HG03108 (cell line): ENCODE measurements around the gene CT45A9.
"Not testable (repeated sequence)": the region's sequence is repeated elsewhere in the genome, so short reads cannot be mapped to it uniquely, and the experiment has no call there.

Experiments
- ATAC-seq: cut with Tn5 transposase; IDR thresholded peaks from one replicate; pipeline ENCODE4 v1.9.1; 2021; ENCODE audit warnings: moderate library complexity; ENCODE audit not compliant: unreplicated experiment

Gene CT45A9, protein sequence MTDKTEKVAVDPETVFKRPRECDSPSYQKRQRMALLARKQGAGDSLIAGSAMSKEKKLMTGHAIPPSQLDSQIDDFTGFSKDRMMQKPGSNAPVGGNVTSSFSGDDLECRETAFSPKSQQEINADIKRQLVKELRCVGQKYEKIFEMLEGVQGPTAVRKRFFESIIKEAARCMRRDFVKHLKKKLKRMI

GRCh38 chrX:135871712-135872111 is at the start of gene CT45A9:
CT45A9 (minus strand) TSS chrX:135871812; CDS start chrX:135868061, 3,751 bp downstream.
- ATAC-seq, result not testable (repeated sequence)

GRCh38 chrX:135920516-135920915 is 48.9 kb upstream of the CT45A9 start:
- not testable (repeated sequence) for ATAC-seq

- no peak for ATAC-seq
Measured at GRCh38 chrX:135914404-135914803, 42.8 kb upstream of the CT45A9 start.

GRCh38 chrX:135910251-135910650 is 38.6 kb upstream of the CT45A9 start:
- no peak for ATAC-seq

DNA sequence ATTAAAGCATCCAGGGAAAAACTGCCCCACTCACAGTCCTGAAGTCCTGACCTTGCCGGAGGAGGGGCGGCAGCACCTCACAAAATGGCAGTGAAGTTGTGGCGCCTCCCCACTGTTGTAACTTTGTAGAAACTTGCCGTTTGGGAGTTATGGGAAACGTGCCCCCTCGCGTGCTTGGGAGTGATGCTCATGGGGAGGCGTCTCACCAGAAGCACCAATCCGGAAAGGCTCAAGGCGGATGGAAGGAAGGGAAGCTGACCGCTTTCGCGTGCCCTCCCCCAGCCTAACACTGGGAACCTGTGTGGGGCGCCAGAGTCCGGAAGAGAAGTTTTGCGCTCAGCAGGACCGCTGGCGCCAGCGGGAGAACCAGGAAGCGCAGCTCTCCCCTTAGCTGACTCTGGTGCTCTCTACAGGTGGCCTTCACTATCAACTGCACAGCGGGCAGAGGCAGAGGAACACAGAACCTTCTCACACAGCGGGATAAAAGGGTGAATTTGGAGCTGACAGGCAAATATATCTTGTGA is 21.7 kb upstream of the CT45A9 start, which contains the start of the genes CT45A10 and SAGE1:
TSS of gene CT45A10 (minus strand) at position 151 of the 524 bp plus-strand sequence. CDS start 8,100 bp downstream, outside the sequence.
TSS of gene SAGE1 (plus strand) at position 423 of the 524 bp plus-strand sequence. CDS start 2,527 bp downstream, outside the sequence.
- no peak for ATAC-seq

GRCh38 chrX:135892781-135893180 is 21.2 kb upstream of the CT45A9 start:
- no peak for ATAC-seq

GRCh38 chrX:135890087-135890585 is 18.5 kb upstream of the CT45A9 start:
- no peak for ATAC-seq

DNA sequence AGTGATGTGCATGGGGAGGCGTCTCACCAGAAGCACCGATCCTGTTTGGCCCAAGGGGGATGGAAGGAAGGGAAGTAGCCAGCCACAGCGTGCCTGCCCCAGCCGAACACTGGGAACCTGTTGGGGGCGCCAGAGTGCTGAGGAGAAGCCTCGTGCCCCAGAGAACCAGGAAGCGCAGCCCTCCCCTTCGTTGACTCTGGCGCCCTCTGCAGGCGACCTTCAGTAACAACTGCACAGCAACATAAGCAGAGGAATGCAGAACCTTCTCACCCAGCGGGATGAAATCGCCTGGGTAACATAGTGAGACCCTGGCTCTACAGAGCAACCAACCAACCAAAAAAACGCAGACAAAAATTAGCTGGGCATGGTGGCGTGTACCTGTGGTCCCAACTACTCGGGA is 17.4 kb upstream of the CT45A9 start:
- ATAC-seq, result not testable (repeated sequence)

GRCh38 chrX:135888230-135888629 is 16.6 kb upstream of the CT45A9 start:
- not testable (repeated sequence) for ATAC-seq

- not testable (repeated sequence) for ATAC-seq
Measured at GRCh38 chrX:135882741-135883140, 11.1 kb upstream of the CT45A9 start.

- ATAC-seq, result not testable (repeated sequence)
Measured at GRCh38 chrX:135854438-135854837, 17.2 kb downstream of the CT45A9 start, which contains the start of gene CT45A8. CT45A8 (minus strand) TSS chrX:135854538; CDS start chrX:135850783, 3,755 bp downstream.

GRCh38 chrX:135837180-135837579 is 34.4 kb downstream of the CT45A9 start, which contains the start of gene CT45A7:
CT45A7 (minus strand) TSS chrX:135837280; CDS start chrX:135833533, 3,747 bp downstream.
- ATAC-seq, result not testable (repeated sequence)

DNA sequence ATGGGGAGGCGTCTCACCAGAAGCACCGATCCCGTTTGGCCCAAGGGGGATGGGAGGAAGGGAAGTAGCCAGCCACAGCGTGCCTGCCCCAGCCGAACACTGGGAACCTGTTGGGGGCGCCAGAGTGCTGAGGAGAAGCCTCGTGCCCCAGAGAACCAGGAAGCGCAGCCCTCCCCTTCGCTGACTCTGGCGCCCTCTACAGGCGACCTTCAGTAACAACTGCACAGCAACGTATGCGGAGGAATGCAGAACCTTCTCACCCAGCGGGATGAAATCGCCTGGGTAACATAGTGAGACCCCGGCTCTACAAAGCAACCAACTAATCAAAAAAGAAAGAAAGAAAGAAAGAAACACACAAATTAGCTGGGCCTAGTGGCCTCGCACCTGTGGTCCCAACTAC is 51.7 kb downstream of the CT45A9 start, which contains the start of gene CT45A2:
TSS of gene CT45A2 (minus strand) at position 101 of the 400 bp plus-strand sequence. CDS start 3,747 bp downstream, outside the sequence.
- ATAC-seq, result not testable (repeated sequence)
